Smooth muscle cell (in vitro differentiated cells): ENCODE results near the gene JARID2. TPM values are rescaled to one million over a fixed set of nuclear protein-coding genes. Genes with fewer than 3 reads are reported as not detected.

Experiments used
- DNase-seq: peaks from one replicate; lab custom pipeline; 2025; ENCODE audit not compliant: unreplicated experiment; lab: John Stamatoyannopoulos, UW
- H2AFZ ChIP-seq: fragments of 200-600 bp; sonication (generic); 2 replicates; pipeline ENCODE4 v1.6.0; 2016; ENCODE audit warnings: antibody characterized with exemption, low read depth, mild to moderate bottlenecking
- H3F3A ChIP-seq: fragments of 200-600 bp; sonication (generic); 2 replicates; pipeline ENCODE4 v1.6.0; 2017; ENCODE audit warnings: antibody characterized with exemption, low read depth
- H3K27ac ChIP-seq: fragments of 200-600 bp; sonication (generic); 2 replicates; pipeline ENCODE4 v1.5.1; 2016; ENCODE audit warnings: low read depth, mild to moderate bottlenecking
- H3K27me3 ChIP-seq: fragments of 200-600 bp; sonication (generic); 2 replicates; pipeline ENCODE4 v1.6.1; 2016; ENCODE audit warnings: low read depth, mild to moderate bottlenecking
- H3K36me3 ChIP-seq: fragments of 200-600 bp; sonication (generic); 2 replicates; pipeline ENCODE4 v1.5.1; 2016; ENCODE audit warnings: low read depth
- H3K4me1 ChIP-seq: fragments of 200-600 bp; sonication (generic); 2 replicates; pipeline ENCODE4 v1.5.1; 2016; ENCODE audit warnings: low read depth
- H3K4me2 ChIP-seq: fragments of 200-600 bp; sonication (generic); 2 replicates; pipeline ENCODE4 v1.6.0; 2016; ENCODE audit warnings: mild to moderate bottlenecking
- H3K4me3 ChIP-seq: fragments of 200-600 bp; sonication (generic); 2 replicates; pipeline ENCODE4 v1.5.1; 2016; ENCODE audit warnings: mild to moderate bottlenecking
- H3K79me2 ChIP-seq: fragments of 200-600 bp; sonication (generic); 2 replicates; pipeline ENCODE4 v1.6.0; 2016; ENCODE audit warnings: low read depth, mild to moderate bottlenecking
- H3K9ac ChIP-seq: fragments of 200-600 bp; sonication (generic); 2 replicates; pipeline ENCODE4 v1.6.0; 2016; ENCODE audit warnings: low read depth
- H3K9me3 ChIP-seq: fragments of 200-600 bp; sonication (generic); replicated peaks from 2 replicates; pipeline ENCODE4 v1.5.1; 2016; ENCODE audit warnings: low read depth
- H4K20me1 ChIP-seq: fragments of 200-600 bp; sonication (generic); 2 replicates; pipeline ENCODE4 v1.6.0; 2016; ENCODE audit warnings: low read depth
- WGBS: methylation state at CpG from one replicate; pipeline ENCODE4 v1.1.7; 2016; ENCODE audit warnings: low lambda C conversion rate; 5-methylcytosine and 5-hydroxymethylcytosine counted together
- polyA plus RNA-seq: library from polyadenylated mRNA; unstranded; fragments of >200 nt; fragmentation: Nextera tagmentation; extraction: Ambion mirVana; gene quantifications from 2 replicates; pipeline ENCODE4 v1.2.1, GENCODE V29; 2016
- total RNA-seq: library from RNA; depleted of rRNA; stranded (reverse); fragments of >200 nt; gene quantifications from 2 replicates; pipeline ENCODE4 v1.2.3, GENCODE V29; 2014
- TF ChIP-seq, protein P1 (sequence below): fragments of 200-600 bp; sonication (generic); IDR thresholded peaks from 2 replicates; pipeline ENCODE4 v1.5.1; 2017; ENCODE audit warnings: borderline replicate concordance, mild to moderate bottlenecking, antibody characterized with exemption; ENCODE audit not compliant: insufficient read depth, poor library complexity, severe bottlenecking

JARID2 gene
- total and polyA plus RNA-seq, 2 experiments from 2014 or later = 5.2 to 10.2 TPM

DNA sequence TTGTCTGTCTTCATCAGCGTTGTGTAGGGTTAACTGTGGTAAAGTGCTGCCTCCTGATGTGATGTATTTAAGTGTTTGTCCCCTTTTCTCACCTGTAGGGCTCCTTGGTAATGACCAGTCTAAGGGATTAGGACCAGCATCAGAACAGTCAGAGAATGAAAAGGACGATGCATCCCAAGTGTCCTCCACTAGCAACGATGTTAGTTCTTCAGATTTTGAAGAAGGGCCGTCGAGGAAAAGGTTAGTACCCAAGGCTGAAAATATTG lies 164.2 kb downstream of the JARID2 start:
- Histone ChIP-seq H3K4me3 (no peak overlapping the region), H3K4me1 (peaks cover 29% of the 10 kb centered on the region), H3K9me3 (no peaks in the 10 kb centered on the region), H3K4me2 (no peak overlapping the region), H4K20me1 (peaks cover 94% of the 10 kb centered on the region), H3K79me2 (peaks cover 23% of the 10 kb centered on the region), H3K36me3 (no peaks in the 10 kb centered on the region), H3F3A (no peaks in the 10 kb centered on the region), H3K27me3 (no peaks in the 10 kb centered on the region), H2AFZ (no peak overlapping the region), H3K27ac (no peak overlapping the region), H3K9ac (no peak overlapping the region)
- DNase-seq = no peak
- 80% methylated on average over 5 of the region's 5 CpGs for WGBS
- TF ChIP-seq, protein P1, sequence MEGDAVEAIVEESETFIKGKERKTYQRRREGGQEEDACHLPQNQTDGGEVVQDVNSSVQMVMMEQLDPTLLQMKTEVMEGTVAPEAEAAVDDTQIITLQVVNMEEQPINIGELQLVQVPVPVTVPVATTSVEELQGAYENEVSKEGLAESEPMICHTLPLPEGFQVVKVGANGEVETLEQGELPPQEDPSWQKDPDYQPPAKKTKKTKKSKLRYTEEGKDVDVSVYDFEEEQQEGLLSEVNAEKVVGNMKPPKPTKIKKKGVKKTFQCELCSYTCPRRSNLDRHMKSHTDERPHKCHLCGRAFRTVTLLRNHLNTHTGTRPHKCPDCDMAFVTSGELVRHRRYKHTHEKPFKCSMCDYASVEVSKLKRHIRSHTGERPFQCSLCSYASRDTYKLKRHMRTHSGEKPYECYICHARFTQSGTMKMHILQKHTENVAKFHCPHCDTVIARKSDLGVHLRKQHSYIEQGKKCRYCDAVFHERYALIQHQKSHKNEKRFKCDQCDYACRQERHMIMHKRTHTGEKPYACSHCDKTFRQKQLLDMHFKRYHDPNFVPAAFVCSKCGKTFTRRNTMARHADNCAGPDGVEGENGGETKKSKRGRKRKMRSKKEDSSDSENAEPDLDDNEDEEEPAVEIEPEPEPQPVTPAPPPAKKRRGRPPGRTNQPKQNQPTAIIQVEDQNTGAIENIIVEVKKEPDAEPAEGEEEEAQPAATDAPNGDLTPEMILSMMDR = no peak

DNA sequence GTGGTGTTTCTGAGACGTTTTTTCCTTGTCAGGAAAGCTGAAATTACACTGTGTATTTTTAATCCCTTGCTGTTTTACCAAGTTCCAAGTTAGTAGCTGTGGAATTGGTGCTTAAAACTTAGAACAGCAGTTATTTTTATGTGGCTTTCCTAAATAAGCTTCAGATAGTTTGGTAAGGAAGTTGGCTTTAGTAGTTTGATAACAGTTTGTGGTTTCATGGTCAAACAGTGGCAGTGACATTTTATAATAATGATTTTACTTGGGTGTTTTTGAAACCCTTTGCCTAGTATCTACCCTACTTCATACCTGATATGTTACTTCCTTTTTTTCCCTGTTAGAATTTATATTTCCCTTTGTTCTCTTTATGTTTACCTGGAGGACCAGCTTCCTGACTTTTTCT lies 164.9 kb downstream of the JARID2 start:
- Histone ChIP-seq H3K4me2 (no peak overlapping the region), H3K36me3 (no peaks in the 10 kb centered on the region), H3K9me3 (no peaks in the 10 kb centered on the region), H3K9ac (no peak overlapping the region), H2AFZ (no peak overlapping the region), H3F3A (no peaks in the 10 kb centered on the region), H3K27me3 (no peaks in the 10 kb centered on the region), H3K4me1 (peaks cover 29% of the 10 kb centered on the region), H4K20me1 (peaks cover 87% of the 10 kb centered on the region), H3K79me2 (peaks cover 16% of the 10 kb centered on the region), H3K27ac (no peak overlapping the region), H3K4me3 (no peak overlapping the region)
- DNase-seq = no peak
- TF ChIP-seq, protein P1 = no peak
- 18% methylated on average over 1 of the region's 1 CpG for WGBS

DNA sequence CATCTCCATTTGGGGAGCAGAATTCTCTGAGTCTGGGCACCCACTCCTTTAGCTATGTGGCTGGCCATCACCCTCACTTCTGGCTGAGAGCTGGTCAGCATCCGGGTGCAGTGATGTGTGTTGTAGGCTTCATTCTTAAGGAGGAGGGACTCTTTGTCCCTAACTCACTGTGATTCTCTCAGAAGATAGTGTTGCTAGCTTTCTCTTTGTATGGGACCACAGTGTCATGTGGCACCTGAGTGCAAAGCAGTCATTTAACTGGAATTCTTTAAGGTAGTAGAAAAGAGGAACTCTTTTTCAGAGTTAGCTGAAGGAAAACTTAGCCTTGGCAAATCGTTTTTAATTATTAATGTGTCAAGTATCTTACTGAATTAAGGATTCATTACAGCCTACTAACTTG lies 165.9 kb downstream of the JARID2 start:
- WGBS = 81% methylated on average over 2 of the region's 2 CpGs
- no peak for DNase-seq
- Histone ChIP-seq H3K4me1 (peaks cover 29% of the 10 kb centered on the region), H3K4me2 (no peak overlapping the region), H3F3A (no peaks in the 10 kb centered on the region), H2AFZ (no peak overlapping the region), H3K9me3 (no peaks in the 10 kb centered on the region), H3K9ac (no peak overlapping the region), H3K79me2 (peaks cover 8% of the 10 kb centered on the region), H3K36me3 (no peaks in the 10 kb centered on the region), H3K4me3 (no peak overlapping the region), H3K27me3 (no peaks in the 10 kb centered on the region), H4K20me1 (peaks cover 79% of the 10 kb centered on the region), H3K27ac (no peak overlapping the region)
- TF ChIP-seq, protein P1 = no peak

DNA sequence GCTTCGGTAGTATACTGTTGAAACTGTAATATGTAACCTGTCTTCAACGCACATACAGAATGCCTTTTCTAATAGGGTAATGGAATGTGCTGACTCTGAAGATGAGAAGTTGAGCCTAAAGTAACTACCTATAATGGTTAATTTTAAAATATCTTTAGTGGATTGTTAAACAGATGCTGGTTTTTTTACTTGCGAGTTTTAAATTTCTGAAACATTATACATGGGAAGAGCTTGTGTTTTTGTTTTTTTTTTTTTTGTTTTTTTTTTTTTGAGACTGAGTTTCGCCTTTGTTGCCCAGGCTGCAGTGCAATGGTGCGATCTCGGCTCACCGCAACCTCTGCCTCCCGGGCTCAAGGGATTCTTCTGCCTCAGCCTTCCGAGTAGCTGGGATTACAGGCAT lies 166.9 kb downstream of the JARID2 start:
- no peak overlapping the region for H3K27ac ChIP-seq
- no peaks in the 10 kb centered on the region for H3K9me3 ChIP-seq
- 86% methylated on average over 6 of the region's 9 CpGs for WGBS
- H4K20me1 ChIP-seq = peaks cover 71% of the 10 kb centered on the region
- H3K9ac ChIP-seq = no peak overlapping the region
- TF ChIP-seq, protein P1 = no peak
- DNase-seq = no peak
- H3K79me2 ChIP-seq = peaks cover 8% of the 10 kb centered on the region
- H3K4me3 ChIP-seq = no peak overlapping the region
- H3K27me3 ChIP-seq = no peaks in the 10 kb centered on the region
- H2AFZ ChIP-seq = no peak overlapping the region
- H3K4me2 ChIP-seq = no peak overlapping the region
- no peaks in the 10 kb centered on the region for H3K36me3 ChIP-seq
- peaks cover 29% of the 10 kb centered on the region for H3K4me1 ChIP-seq
- no peaks in the 10 kb centered on the region for H3F3A ChIP-seq
